ENCODE data around the gene SLC27A4.

- TF ChIP-seq, protein P1, sequence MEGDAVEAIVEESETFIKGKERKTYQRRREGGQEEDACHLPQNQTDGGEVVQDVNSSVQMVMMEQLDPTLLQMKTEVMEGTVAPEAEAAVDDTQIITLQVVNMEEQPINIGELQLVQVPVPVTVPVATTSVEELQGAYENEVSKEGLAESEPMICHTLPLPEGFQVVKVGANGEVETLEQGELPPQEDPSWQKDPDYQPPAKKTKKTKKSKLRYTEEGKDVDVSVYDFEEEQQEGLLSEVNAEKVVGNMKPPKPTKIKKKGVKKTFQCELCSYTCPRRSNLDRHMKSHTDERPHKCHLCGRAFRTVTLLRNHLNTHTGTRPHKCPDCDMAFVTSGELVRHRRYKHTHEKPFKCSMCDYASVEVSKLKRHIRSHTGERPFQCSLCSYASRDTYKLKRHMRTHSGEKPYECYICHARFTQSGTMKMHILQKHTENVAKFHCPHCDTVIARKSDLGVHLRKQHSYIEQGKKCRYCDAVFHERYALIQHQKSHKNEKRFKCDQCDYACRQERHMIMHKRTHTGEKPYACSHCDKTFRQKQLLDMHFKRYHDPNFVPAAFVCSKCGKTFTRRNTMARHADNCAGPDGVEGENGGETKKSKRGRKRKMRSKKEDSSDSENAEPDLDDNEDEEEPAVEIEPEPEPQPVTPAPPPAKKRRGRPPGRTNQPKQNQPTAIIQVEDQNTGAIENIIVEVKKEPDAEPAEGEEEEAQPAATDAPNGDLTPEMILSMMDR (IDR thresholded peaks at IDR 0.05) = no peak
- no peak for TF ChIP-seq POLR2A (IDR thresholded peaks at IDR 0.05)
Observed at GRCh38 chr9:128370367-128370751, 30.0 kb downstream of the SLC27A4 start.

Measured in uterus (tissue), 2 donors.